GM19438 (cell line): ENCODE data around the gene CFAP70.
"Not testable (repeated sequence)": the region's sequence is repeated elsewhere in the genome, so short reads cannot be mapped to it uniquely, and the experiment has no call there.

ENCODE experiments used
- ATAC-seq: cut with Tn5 transposase; IDR thresholded peaks from one replicate; pipeline ENCODE4 v1.9.1; 2021; ENCODE audit warnings: low read depth; ENCODE audit not compliant: unreplicated experiment

Gene CFAP70

DNA sequence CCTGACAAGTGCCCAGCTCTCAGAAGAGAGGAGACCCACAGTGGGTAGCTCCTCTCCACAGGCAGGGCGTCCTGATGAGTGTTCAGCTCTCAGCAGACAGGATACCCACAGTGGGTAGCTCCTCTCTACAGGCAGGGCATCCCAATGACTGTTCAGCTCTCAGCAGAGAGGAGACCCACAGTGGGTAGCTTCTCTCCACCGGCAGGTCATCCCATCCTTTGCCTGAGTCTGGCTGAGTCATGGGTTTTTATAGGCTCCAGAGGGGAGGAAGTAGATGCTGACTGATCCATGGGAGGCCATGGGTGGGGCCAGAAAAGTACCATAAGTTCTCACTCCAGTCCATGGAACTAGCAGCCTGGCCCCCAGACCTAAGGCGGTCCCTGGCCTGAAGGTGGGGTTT lies 18.5 kb downstream of the CFAP70 start:
- ATAC-seq: no peak

DNA sequence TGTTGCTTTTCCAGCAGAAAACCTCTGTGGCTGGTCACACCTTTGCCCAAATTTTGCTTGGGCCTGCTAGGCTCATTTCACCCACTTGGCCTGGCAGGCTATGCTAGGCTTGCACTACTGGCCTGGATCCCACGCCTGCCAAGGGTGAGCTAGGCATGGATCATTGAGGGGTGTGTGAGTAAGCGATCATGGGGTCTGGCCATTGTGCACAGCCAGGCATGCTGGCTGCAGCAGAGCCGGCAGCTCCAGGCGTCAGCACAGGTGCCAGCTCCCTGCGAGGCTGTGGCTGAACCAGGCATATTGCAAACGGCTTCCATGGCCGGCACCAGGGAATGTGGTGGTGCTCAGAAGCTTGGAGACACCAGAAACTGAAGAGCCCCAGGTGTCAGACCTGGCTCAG lies 19.2 kb downstream of the CFAP70 start:
- ATAC-seq: no peak

DNA sequence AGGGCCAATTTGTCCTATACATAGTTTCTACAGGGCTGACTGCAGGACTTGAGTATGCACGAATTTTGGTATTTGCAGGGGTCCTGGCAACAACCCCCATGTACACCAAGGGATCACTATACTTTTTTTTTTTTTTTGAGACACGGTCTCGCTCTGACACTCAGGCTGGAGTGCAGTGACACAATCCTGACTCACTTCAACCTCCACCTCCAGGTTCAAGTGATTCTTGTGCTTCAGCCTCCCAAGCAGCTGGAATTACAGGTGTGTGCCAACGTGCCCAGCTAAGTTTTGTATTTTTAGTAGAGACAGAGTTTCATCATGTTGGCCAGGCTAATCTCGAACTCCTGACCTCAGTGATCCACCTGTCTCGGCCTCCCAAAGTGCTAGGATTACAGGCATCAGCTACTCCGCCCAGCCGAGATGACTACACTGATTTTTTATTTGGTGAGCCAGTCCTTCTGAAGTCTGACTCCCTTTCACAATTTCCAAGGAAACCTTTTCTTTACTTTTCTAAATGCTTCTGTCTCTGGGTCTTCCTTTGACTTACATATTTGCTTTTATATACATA lies 19.8 kb downstream of the CFAP70 start:
- ATAC-seq: no peak

DNA sequence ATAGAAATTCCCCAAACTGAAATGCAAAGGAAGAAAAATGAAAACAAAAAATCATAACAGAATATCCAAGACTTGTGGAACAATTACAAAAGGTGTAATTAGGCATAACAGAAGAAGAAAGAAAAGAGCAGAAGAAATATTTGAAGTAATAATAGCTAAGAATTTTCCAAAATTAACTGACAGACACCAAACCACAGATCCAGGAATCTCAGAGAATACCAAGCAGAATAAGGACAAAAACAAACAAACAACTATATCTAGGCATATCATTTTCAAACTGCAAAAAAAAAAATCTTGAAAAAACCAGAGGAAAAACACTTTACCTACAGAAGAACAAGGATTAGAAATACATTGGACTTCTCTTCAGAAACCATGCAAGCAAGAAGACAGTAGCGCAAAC lies 25.5 kb downstream of the CFAP70 start:
- no peak for ATAC-seq

DNA sequence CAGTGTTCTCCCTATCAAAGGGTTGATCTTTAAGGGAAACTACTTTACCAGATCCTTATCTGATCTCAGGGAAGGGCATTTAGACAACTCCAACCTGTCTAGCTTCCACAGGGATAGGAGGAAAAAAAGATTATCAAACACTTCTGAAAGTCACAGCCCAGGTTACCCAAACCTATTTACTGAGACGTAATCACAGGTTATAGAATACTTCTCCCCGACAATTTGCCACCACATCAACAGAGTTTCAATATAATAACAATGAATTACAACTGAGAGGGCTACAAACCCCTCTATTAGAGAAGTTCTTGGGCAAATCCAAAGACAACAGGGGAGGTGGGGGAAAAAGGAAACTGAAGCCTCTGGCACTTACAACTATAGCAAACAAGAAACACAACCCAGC lies 26.3 kb downstream of the CFAP70 start:
- no peak for ATAC-seq

DNA sequence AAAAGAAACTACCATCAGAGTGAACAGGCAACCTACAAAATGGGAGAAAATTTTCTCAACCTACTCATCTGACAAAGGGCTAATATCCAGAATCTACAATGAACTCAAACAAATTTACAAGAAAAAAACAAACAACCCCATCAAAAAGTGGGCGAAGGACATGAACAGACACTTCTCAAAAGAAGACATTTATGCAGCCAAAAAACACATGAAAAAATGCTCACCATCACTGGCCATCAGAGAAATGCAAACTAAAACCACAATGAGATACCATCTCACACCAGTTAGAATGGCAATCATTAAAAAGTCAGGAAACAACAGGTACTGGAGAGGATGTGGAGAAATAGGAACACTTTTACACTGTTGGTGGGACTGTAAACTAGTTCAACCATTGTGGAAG lies 30.1 kb downstream of the CFAP70 start:
- not testable (repeated sequence) for ATAC-seq

GRCh38 chr10:73325290-73325689 lies 33.4 kb downstream of the CFAP70 start:
- not testable (repeated sequence) for ATAC-seq

DNA sequence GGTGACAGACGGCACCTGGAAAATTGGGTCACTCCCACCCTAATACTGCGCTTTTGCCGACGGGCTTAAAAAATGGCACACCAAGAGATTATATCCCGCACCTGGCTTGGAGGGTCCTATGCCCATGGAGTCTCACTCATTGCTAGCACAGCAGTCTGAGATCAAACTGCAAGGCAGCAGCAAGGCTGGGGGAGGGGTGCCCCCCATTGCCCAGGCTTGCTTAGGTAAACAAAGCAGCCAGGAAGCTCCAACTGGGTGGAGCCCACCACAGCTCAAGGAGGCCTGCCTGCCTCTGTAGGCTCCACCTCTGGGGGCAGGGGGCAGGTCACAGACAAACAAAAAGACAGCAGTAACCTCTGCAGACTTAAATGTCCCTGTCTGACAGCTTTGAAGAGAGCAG lies 35.1 kb downstream of the CFAP70 start:
- ATAC-seq: not testable (repeated sequence)

DNA sequence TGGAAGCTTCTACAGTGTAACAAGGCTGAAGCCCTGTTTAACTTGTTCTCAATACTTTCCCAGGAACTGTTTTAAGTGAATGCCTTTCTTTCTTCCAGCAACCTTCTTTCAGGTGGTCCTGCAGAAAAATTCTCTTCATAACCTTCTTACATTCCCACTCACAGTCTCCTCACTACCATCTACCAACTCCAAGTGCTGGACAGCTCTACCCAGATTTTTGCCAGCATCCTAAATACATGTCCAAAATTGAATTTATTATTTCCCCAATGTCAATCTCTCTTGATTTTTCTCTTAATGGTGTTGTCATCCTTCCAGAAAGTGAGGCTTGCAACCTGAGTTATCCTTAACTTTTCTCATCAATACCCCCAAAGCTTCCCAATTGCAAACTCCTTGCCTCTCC lies 48.2 kb downstream of the CFAP70 start:
- ATAC-seq: no peak

DNA sequence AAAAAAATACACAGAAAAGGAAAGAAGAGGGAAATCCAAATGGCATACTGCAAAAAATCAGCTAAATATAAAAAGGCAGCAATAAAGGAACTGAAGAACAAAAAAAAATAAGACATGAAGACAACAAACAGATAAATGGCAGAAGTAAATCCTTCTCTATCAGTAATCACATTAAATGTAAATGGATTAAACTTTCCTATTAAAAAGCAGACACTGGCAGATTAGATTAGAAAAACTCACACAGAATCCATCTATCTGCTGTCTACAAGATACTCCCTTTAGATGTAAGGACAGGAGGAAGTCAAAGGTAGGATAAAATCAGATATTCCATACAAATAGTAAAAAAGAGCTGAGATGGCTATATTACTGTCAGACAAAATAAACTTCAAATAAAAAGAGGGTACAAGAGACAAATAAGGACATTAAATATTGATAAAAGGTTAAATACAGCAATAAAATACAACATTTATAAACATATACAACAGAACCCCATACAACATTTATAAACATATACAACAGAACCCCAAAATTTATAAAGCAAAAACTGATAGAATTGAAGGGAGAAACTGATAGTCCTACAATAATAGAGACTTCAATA lies 51.4 kb downstream of the CFAP70 start:
- ATAC-seq: no peak

DNA sequence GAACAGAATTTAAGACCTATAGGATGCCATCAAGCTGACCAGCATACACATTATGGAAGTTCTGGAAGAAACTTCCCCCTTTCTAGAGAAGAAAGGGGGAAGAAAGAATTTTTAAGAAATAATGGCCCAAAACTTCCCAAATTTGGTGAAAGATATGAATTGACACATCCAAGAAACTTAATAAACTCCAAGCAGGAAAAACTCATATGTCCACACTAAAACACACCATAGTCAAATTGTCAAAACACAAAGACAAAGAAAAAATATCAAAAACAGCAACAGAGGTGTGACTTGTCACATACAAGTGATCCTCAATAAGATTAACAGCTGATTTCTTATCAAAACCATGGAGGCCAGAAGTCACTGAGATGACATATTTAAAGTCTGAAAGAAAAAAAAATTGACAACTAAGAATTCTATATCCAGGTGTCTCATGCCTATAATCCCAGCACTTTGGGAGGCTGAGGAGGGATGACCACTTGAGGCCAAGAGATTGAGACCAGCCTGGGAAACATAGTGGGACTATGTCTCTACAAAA lies 52.4 kb downstream of the CFAP70 start:
- no peak for ATAC-seq

- no peak for ATAC-seq
Measured at GRCh38 chr10:73296946-73297345, 61.7 kb downstream of the CFAP70 start.

- no peak for ATAC-seq
Measured at GRCh38 chr10:73293461-73293860, 65.2 kb downstream of the CFAP70 start.

GRCh38 chr10:73289958-73290357 lies 68.7 kb downstream of the CFAP70 start:
- ATAC-seq: no peak

DNA sequence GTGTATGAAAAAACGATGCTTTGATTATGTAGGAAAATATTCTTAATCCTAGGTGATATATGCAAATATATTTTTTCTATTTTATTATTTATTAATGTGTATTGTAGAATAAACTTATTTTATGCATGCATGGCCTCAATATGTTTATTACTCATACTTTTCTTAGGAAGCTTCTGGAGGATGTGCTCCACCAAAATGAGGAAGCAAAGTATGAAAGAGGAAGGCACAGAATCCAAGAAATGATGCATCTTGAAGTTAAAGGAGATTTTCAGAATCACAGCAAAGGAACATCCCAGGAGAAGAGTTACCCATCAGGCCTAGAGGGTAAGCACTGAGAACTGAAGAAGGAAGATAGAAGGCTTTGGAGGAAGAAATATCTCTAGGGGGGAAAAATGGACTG lies 71.2 kb downstream of the CFAP70 start:
- no peak for ATAC-seq

DNA sequence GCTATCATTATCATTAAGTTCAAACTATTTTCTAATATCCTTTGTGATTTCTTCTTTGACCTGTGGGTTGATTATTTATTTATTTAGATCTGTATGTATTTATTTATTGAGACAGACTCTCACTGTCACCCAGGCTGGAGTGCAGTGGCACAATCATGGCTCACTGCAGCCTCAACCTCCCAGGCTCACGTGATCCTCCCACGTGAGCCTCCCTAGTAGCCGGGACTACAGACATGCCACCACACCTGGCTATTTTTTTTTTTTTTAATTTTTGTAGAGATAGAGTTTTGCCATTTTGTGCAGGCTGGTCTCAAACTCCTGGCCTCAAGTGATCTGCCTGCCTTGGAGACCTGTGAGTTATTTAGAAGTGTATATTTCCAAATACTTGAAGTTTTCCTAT lies 77.6 kb downstream of the CFAP70 start:
- no peak for ATAC-seq

- ATAC-seq: no peak
Measured at GRCh38 chr10:73264423-73264822, 94.2 kb downstream of the CFAP70 start.

GRCh38 chr10:73263693-73264347 lies 94.8 kb downstream of the CFAP70 start:
- no peak for ATAC-seq

DNA sequence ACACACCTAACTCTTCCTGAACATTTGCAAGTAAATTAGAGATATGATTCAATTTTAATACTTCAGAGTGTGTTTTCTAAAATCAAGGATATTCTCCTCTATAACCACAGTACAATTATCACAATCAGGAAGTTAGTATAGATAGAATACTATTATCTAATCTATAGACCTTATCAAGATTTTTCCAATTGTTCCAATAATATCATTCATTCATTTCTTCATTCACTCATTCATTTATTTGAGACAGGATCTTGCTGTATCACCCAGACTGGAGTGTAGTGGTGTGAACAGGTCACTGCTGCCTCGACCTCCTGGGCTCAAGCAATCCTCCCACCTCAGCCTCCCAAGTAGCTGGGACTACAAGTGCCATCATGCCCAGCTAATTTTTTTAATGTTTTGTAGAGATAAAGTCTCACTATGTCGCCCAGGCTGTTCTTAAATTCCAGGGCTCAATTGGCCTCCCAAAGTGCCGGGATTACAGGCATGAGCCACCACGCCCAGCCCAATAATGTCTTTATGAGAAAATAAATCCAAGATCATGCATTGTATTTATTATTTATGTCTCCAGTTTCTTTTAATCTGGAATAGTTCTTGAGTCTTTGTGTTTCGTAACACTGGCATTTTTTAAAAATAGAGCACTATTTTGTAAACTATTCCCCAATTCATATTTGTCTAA lies 95.6 kb downstream of the CFAP70 start:
- ATAC-seq: no peak

DNA sequence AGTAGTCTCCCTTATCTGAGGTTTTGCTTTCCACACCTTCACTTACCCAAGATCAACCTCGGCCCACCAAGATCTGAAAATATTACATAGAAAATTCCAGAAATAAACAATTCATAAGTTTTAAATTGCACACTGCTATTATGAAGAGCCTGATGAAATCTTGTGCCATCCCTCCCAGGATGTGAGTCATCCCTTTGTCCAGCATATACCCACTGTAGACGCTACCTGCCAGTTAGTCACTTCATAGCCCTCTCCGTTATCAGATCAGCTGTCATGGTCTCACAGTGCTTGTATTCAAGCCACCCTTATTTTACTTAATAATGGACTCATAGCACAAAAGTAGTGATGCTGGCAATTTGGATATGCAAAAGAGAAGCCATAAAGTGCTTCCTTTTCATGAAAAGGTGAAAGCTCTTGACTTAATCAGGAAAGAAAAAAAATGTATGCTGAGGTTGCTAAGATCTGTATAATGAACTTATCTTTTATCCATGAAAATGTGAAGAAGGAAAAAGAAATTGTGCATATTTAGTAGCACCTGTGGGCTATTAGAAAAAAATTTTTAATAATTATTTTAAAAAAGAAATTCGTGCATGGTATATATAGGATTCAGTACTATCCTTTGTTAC lies 96.4 kb downstream of the CFAP70 start:
- ATAC-seq: no peak

DNA sequence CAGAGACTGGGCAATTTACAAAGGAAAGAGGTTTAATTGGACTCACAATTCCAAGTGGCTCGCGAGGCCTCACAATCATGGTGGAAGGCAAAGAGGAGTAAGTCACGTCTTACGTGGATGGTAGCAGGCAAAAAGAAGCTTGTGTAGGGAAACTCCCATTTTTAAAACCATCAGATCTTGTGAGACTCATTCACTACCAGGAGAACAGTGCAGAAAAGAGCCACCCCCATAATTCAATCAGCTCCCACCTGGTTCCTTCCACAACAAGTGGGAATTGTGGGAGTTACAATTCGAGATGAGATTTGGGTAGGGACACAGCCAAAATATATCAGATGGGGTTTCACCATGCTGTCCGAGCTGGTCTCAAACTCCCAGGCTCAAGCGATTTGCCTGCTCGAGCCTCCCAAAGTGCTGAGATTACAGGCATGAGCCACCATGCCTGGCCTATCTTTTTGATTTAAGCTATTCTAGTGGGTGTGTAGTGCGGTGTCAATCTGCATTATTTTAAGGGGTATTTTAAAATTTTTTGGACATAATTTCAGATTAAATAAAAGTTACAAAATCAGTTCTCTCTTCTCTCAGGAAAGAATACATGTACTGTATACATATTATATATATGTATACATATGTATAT lies 97.2 kb downstream of the CFAP70 start:
- ATAC-seq: no peak
